GM18873 (cell line): ENCODE measurements around the gene TIGIT.

Source experiments
- ATAC-seq: cut with Tn5 transposase; IDR thresholded peaks from one replicate; pipeline ENCODE4 v1.9.1; 2021; ENCODE audit warnings: mild to moderate bottlenecking, moderate library complexity, moderate number of reproducible peaks; ENCODE audit not compliant: unreplicated experiment, low FRiP score

Gene TIGIT

DNA sequence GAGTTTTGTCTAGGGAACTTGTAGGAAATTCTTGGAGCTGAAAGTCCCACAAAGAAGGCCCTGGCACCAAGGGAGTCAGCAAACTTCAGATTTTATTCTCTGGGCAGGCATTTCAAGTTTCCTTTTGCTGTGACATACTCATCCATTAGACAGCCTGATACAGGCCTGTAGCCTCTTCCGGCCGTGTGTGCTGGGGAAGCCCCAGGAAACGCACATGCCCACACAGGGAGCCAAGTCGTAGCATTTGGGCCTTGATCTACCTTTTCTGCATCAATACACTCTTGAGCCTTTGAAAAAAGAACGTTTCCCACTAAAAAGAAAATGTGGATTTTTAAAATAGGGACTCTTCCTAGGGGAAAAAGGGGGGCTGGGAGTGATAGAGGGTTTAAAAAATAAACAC is 15.0 kb downstream of the TIGIT start:
- peak; percentile 74 for ATAC-seq

DNA sequence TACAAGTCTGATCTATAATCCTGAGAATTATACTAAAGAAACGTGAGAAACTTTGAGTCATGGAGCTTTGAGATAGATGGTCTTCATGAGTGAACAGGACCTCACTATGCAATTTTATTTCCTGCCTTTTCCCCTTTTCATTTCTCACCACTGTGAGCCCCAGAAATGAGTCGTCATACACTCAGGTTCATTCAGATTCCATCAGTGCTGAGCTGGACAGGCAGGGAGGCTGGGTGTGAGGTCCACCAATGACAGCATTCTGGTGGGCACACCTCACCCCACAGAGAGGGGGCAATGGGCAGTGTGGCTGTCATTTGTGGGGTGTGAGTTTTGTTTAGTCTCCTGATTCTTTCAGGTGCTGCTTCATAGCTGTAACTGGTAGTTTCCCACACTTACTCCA is 16.9 kb downstream of the TIGIT start:
- ATAC-seq: no peak

DNA sequence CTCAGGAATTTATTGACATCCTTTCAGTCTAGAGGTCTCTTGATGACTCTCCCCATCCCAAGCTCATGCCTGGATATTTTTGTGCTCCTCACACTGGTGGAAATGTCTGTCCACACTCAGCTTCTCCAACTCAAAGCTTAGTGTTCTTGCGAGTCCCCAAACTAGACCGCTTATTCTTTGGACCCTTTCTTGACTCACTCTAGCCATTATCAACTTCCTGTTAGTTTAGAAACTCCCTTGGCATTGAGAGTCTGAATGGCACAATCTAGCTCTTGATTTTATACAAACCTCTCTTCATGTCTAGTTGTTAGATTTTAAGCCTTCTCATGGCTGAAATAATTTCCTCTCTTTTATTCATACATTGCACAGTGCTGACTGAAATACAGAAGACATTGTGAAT is 19.6 kb downstream of the TIGIT start:
- no peak for ATAC-seq

DNA sequence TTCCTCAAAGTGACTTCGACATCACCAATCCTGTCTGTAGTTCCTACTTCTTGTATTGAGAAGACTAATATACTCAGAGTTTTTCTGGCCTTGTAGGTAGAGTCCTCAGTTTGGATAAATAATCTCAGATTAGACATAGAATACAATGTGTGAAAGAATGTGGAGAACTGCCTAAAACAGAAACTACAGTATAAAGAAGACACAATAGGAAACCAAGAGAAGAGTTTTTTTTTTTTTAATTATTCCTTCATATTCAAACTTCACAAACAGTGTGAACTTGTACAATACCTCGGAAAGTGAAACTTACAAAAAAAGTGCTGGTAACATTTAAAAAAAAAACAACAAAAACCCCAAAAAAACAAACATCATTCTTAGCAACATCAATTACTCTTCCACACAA is 20.5 kb downstream of the TIGIT start:
- no peak for ATAC-seq

DNA sequence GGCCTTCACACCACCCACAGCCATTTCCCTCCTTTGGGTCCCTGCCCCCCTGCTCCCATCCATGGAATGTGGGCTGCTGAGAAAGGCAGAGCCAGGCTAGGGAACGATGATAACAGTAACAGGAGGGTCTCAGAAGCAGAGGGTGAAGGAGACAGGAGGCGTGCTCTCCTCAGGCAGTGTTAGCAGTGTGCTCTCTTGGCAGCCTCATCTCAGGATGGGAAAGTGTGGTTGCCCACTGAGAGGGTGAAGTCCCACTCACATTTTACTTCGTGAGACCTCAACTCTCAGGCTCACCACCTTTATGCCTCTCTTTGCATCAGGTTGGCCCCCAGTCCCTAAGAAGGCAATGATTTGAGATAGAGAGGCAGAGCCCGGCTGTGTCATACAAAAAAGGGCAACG is 24.5 kb downstream of the TIGIT start:
- ATAC-seq: no peak

DNA sequence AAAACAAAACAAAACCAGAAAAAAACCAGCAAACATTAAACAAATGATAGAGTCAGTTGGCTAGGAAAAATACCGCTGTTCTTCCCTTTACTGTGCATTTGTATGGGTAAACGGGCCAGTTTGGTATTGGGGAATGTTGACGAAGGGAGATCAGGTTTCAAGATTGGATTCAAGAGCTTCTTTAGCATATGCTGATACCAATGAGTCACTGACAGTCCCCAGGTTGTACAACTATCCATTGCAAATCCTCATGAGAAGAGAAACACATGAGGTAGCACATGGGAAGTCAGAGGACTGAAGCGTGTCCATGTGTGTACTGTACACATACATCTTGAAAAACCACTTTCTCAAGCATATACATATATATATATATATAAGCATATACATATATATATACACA is 25.6 kb downstream of the TIGIT start:
- no peak for ATAC-seq

DNA sequence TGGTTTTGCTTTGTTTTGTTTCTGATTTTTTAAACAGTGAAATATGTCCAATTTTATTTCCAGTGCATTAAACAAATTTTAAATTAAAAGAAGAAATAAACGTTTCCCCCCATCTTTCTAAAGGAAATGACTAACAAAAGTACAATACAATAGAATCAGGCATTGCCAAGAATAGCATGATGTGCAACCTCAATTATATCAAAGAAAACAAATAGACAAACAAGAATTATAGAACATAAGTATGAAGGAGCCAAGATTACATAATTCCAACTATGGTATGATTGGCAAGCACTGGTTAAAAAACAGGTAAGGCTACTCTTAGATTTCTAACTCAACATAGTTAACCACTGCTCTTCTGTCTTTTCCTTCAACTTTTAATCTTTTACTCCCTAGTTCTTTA is 26.4 kb downstream of the TIGIT start:
- no peak for ATAC-seq

DNA sequence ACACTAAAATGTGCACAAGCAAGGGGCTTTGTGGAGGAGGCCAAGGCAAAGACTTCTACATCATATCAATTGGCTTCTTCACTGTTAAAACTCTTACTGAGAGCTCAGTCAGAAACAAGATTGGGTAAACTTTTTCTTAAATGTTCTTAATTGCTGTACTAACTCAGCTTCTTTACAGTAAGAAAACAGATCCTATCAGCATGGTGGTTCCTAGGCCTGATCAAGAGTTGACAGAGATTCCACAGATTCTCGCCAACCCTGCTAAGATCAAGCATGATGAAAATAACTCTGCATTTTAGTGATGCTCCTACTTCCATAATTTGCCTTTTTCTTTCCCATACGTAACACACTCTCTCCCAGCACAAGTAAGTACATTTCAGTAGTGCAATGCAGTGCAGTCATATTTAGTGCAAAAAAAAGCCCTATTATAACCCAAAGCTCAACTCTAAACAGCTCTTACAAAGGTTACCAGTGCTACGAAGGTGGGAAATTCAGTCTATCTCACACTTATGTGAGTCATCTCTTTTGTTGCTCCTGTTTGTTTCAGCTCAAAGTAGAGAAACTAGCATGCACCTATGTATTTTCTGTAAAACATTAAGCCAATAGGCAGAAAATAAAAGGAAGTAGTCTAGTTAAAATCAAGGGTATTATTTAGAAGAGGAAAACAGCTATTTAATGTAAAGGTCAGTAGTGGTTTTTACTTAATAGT is 29.9 kb downstream of the TIGIT start:
- no peak for ATAC-seq

DNA sequence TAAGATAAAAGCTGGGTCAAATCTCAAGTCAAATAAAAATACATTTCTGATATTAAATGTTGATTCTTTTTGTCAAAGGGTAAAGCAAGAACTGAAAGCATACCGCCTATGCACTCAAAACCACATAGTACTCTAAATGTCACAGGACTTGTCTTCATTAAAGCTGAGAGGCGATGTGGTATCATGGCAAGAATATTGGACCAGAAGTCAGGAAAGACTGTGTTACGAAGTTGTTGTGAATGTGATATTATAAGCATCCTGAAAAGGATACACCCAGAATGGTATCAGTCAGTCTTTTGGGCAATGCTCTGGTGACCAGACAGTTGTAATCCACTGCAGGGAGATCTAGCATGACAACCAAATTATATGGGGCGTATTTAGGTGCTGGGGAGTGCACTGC is 33.8 kb downstream of the TIGIT start:
- ATAC-seq: no peak

DNA sequence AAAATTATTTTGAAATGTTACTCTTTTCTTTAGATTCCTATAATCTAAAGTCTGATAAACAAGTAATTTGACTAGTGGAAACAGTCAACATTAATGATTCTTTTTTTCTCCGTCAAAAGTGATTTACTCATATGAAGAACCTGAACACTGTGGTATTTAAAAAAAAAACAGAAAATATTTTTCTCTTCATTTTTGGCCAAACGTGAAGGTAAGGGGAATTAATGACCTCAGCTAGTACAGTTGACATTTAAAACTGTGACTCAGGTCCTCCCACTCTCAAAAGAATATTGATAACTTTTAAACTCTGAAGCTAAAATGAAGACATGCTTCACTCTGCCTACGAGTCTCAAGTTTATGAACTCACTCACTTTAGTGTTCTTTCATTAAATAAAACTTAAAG is 34.5 kb downstream of the TIGIT start:
- no peak for ATAC-seq

DNA sequence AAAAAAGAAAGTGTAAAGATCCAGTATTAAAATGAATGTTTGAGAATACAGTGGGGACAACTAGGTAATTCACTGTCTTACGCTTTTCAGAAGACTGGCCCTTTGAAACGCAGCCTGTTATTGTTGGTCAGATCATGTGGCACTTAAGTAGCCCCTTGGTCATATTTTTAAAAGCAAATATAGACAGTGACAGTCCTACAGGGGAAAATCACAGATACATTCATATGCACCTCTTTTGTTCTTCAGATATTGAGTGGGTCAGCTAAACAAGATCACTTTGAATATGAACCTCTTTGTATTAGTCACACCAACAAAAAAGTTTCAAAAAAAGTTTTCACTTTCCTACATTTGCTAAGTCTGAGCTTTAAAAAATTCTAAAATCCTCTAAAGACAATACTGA is 36.0 kb downstream of the TIGIT start:
- ATAC-seq: no peak

DNA sequence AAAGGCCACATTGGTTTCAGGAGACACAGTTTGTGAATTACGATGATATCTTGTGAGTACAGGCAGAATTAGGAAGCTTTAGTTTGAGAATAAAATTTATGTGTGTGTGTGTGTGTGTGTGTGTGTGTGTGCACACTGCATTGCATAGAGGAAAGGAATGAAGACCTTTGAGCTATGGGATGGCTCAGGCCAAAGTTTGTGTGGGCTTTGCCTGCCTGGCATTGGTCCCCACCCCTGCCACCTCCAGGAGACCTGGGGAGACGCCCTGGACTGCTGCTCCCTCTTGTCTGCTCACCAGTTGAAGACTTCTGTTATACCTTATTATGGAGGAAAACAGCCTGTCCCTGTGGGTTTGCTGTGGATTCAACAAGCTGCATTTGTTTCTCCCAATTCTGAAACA is 37.2 kb downstream of the TIGIT start:
- ATAC-seq: no peak

DNA sequence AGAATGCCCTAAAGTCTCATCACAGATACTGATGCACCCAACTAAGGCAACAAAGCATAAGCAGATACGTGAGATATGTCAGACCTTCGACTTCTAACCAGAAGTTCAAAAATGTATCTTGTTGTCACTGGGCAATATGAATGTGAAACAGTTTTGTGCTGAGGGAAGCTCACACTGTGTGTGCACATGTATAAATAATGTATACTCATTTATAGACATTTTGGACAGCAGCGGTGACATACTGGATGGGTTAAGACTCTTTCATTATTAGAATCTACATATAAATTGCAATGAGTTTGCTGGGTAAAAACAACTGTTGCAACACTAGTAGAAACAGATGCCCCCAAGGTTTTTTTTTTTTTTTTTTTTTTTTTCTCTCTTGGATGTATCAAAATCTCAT is 37.9 kb downstream of the TIGIT start:
- no peak for ATAC-seq

DNA sequence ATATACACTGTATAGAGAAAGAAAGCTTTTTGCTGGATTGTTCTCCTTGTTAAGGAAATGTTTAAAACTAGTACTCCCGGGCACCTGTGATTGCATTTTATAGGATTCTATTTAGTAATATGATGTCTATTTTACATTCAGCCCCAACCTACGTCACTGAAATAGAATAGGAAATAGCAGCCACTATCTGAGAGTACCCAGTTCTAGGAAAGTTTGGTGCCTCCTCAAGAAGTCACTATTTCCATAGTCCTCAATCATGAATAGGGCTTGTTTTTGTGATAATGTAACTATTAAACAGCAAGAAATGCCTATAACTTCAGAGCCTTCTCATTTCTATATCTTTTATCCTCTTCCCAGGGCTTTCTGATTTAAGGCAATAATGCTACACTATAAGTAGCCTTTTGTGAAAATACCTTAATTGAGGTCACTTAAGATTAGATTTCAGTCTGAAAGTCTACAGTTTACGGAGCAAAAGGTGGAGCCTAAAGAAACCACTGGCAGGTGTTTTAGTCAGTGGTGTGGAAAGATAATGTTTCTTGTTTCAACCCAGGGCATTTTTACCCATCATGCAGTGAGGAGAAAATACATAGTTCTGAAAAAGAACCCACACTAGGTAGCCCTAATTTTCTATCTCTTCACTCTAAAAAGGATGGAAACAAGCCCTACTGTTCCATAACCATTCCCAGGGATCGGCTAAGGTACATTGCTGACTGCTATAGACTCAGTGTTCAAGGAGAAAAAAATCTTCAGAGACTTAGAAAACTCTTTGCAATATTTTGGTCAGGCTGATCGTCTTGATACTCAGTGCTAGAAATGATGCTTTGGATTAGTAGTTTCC is 38.7 kb downstream of the TIGIT start:
- no peak for ATAC-seq

DNA sequence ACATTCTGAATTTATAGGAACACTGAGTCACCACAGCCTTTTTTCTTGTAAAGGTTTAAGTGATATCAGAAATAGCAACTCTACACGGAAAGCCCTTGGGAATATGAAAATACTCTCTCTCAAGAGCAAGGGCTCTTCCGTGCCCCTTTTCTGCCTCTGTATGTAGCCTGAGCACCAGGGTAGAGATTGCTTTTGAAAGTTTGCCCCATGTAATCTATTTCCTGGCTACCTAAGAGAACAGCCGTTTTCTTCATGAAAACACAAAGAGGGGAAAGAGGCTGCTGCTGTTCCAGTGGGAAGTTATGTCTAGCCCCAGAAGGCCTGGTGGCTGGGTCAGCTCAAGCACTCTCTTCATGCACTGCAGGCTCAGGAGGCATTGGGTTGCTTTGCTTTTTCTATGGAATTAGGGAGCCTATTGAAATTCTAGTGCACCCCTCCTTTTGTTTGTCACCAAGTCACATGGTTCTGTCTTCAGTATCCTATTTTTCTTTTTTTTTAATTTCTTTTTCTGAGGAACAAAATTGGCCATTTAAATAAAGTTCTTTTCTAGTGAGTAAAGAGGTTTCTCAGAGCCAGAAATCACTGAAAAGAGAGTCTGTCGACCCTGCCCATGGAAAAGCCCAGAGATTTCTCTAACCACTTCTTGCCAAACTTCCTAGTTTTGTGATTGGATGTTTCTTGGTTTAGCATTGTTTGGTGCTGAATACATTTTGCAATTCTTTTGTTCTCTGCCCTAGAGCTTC is 39.5 kb downstream of the TIGIT start:
- no peak for ATAC-seq

DNA sequence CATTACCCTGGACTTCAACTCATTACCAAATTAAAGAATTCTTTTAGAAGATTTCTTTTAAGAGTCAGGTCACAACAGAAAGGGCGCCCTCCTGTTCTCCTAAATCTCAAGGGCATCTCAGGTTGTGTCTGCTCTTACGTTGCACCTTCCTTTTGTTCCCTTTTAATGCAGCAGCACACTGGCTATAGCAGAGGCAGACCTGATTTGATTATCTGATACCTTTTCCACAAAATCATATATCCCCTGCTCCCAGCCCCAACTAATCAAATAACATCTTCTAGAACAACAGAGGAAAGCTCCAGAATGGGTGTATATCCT is 40.1 kb downstream of the TIGIT start:
- no peak for ATAC-seq

DNA sequence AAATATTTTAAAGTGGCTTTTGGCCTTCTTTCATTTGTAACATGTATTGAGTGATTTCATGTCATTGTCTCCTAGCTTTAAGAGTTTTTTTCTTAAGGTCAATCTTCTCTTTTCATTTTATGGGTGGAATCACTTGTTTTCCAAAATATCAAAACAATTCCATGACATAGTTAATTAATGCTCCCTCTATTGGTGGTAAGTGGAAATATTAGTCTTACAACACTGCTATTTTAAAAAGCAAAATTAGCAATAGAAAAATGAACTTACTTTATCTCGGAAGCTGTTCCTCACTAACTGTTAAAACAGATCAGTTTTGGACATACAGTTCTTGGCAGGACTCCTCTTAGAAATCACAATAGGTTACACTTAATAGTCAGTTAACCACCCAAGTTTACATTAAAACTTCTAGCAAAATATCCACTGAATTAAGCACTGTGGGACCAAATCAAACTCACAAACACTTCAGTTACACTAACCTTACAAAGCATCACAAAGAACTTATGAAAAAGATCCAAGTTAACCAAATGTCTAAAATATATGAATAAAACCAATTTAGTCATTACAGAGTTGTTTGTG is 42.4 kb downstream of the TIGIT start:
- ATAC-seq: no peak

DNA sequence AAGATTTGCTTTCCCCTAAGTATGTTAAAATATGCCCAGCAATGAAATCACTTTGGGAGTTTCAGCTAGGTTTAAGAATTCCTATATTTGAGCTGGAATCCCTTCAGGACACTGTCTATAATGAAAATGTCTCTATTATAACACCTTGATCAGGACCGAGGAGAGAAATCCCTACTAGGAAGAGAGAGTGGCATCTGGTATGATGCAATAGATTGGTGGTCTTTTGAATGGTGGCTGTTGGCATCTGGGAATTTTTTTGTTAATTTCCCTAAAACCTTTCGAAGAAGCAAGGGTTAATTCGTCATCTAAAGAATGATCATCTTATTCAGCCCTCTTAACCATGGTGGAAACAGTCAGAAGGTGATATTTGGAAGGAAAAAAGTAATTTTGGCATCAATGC is 43.0 kb downstream of the TIGIT start:
- ATAC-seq: no peak

DNA sequence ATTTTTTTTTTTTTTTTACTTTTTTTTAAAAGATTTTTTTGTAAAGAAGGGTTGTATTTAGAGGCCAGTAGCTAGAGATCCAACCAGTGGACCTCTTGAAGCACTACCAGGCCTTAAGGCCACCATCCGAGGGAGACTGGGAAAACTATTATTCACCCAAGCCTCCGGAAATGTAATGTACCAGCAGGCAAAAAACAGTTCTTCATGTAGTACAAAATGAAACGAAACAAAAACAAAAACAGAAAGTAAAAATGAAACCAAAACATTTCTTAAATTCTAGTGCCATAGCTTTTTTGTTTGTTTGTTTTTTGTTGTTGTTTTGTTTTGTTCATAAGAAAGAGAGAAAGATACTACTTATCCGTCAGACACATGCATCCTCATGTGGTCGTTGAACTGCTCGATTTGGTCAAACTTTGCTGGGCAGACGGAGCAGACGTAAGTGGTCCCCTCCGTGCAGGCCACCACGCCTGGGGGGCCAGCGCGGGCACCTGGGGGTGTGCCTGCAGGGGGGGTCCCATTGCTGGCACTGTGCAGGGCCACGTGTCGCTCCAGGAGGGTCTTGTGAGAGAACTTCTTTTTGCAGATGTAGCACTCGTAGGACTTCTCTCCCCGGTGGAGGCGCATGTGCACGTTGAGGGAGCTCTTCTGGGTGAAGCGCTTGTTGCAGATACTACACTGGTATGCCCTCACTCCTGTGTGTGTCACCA is 45.0 kb downstream of the TIGIT start:
- ATAC-seq: no peak

DNA sequence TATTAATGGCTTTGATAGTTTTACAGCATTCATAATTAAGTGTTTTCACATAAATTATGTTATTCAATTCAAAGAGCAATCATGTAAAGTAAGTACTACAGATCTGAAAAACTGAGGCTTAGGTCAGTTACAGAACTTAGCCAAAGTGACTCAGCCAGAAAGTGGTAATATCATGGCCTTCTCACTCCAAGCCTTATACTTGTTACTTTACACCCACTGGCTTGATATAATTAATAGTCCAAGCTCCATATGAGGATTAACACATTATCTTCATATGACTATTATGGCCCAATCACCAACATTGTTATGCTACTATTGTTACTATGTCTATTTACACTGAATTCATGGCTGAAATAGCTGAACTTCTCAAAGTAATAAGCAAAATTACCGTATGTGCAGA is 50.7 kb downstream of the TIGIT start:
- ATAC-seq: no peak

DNA sequence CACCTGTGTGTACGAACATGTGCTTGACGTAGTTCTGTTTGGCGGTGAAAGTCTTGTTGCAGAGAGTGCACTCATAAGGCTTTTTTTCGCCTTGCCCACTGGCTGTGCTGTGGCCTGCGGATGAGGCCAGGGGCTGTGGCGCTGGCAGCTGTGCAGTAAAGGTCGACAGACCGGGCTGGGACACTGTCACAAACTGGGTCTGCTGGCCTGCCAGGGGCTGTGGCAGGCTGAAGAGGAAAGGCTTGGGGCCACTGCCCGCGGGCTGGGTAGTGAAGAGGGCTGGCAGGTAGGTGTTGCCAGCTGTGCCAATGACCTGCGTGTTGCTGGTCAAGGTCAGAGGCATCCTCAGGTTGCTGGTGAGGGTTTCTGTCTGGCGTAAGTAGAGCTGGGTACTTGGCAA is 56.4 kb downstream of the TIGIT start:
- ATAC-seq: no peak
